ENCODE measurements around the gene MYH11.

- TF ChIP-seq POLR2AphosphoS5 (IDR thresholded peaks at IDR 0.05) (no peak), POLR2A (IDR thresholded peaks at IDR 0.05) (no peak), CTCF (IDR thresholded peaks at IDR 0.05) (no peak)
Observed at GRCh38 chr16:15754821-15755534, 101.8 kb downstream of the MYH11 start.

Measured in breast epithelium (tissue), 3 donors.